ENCODE results near the gene MGAT4A. TPM values are rescaled to one million over a fixed set of nuclear protein-coding genes. Genes with fewer than 3 reads are reported as not detected.
"Not testable (repeated sequence)": the region's sequence is repeated elsewhere in the genome, so short reads cannot be mapped to it uniquely, and the experiment has no call there.

The MGAT4A gene
- total RNA-seq, 4 donors from 2014 or later: 52.8 to 243 (median 175) TPM

DNA sequence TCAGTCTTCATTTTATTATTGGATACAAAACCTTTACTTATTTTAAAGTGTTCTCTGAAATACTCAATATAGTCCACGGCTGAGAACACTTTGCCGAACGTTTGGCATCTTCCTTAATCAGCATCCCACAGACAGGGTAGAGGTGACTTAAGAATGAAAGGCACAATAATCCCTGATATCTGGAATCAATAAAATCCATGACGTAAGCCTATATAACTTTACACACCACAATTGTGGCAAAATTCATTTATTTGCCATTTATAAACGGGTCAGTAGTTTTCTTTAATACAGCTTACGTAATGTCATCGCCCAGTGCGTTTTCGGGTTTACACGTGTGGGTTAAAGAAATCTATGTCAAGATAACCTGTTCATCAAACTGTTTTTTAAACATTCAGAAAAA, 1.3 kb downstream of the MGAT4A start:
- H3K4me1 ChIP-seq: peaks cover 0 to 45% (median 5%) of the 10 kb centered on the region in 4 donors
- H3K9me3 ChIP-seq: no peaks in the 10 kb centered on the region
- H3K36me3 ChIP-seq: peaks cover 0 to 3% (median 0%) of the 10 kb centered on the region in 3 donors
- TF ChIP-seq, protein P1, sequence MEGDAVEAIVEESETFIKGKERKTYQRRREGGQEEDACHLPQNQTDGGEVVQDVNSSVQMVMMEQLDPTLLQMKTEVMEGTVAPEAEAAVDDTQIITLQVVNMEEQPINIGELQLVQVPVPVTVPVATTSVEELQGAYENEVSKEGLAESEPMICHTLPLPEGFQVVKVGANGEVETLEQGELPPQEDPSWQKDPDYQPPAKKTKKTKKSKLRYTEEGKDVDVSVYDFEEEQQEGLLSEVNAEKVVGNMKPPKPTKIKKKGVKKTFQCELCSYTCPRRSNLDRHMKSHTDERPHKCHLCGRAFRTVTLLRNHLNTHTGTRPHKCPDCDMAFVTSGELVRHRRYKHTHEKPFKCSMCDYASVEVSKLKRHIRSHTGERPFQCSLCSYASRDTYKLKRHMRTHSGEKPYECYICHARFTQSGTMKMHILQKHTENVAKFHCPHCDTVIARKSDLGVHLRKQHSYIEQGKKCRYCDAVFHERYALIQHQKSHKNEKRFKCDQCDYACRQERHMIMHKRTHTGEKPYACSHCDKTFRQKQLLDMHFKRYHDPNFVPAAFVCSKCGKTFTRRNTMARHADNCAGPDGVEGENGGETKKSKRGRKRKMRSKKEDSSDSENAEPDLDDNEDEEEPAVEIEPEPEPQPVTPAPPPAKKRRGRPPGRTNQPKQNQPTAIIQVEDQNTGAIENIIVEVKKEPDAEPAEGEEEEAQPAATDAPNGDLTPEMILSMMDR (IDR thresholded peaks at IDR 0.05): no peak
- TF ChIP-seq POLR2A (IDR thresholded peaks at IDR 0.05): peak in 1 of 2 donors; percentile 13
- H3K4me3 ChIP-seq: peak overlapping the region; percentile 84 to 95 (median 90)
- H3K27ac ChIP-seq: peak overlapping the region; percentile 88 to 98 (median 94)
- no peak for DNase-seq
- no peaks in the 10 kb centered on the region for H3K27me3 ChIP-seq

DNA sequence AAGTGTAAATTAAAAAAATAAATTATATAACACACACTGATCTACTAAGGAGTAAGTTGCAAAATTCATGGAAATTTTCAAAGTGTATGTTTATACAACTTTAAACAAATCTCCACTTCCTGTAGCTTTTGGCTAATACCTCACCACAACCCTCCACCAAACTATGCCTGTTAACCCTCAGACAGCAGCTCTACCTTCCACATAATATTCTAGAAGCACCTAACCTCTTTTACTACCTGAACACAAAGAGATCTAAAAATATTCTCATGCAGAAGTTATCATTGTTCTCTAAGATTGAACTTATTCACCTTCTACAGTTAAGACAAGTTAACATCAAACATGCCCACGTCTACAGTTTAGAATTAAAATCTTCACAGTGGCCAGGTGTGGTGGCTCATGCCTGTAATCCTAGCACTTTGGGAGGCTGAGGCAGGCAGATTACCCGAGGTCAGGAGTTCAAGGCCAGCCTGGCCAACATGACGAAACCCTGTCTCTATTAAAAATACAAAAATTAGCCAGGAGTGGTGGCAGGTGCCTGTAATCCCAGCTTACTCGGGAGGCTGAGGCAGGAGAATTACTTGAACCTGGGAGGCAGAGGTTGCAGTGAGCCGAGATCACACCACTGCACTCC, 2.7 kb downstream of the MGAT4A start:
- H3K4me3 ChIP-seq: peak overlapping the region in 3 of 4 donors; percentile 85 to 95 (median 94)

DNA sequence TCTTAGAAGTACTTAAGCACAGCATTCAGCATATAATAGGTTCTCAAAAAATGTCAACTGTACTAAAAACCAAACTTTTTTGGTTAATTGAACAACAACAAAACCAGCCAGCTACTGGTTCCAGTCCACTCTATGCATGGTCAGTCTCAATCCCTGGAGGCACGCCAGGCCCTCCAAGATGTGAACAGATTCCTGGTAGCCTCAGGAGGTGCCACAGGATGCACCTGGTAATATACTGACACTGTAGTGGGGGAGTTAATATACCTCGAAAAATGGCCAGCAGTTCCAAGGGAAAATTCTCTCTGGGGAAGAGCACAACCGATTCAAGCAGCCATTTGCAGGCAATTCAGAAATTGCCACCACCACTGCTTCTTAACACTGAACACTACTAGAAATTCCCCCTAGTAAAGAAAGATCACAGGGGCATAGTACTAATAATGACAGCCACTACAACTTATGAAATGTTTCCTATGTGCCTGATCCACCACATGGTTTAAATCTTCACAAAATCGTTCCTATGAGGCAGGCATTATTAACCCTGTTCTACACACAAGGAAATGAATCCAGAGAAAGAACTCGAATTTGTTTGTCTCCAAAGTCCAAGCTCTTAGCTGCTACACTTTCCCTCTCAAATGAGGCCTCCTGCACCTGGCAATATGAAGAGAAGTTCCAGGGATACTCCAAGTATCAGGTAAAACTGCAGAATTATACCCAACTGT, 3.4 kb downstream of the MGAT4A start:
- DNase-seq: no peak
- H3K27ac ChIP-seq: peak overlapping the region; percentile 65 to 96 (median 86)
- TF ChIP-seq, protein P1 (IDR thresholded peaks at IDR 0.05): no peak
- no peak for TF ChIP-seq POLR2A (IDR thresholded peaks at IDR 0.05)
- peak overlapping the region in 2 of 4 donors; percentile 94 to 95 for H3K4me3 ChIP-seq
- peaks cover 0 to 11% (median 3%) of the 10 kb centered on the region in 3 donors for H3K36me3 ChIP-seq
- H3K4me1 ChIP-seq: peaks cover 0 to 32% (median 5%) of the 10 kb centered on the region in 4 donors
- no peaks in the 10 kb centered on the region for H3K27me3 ChIP-seq
- no peaks in the 10 kb centered on the region for H3K9me3 ChIP-seq

More for the DNA sequence above, 2.7 kb downstream of the MGAT4A start:
- H3K36me3 ChIP-seq, H3K27me3 ChIP-seq, H3K9me3 ChIP-seq, DNase-seq: not testable (repeated sequence)
- Histone ChIP-seq H3K27ac (peak overlapping the region; percentile 65 to 96 (median 86)), H3K4me1 (peaks cover 0 to 33% (median 5%) of the 10 kb centered on the region in 4 donors)

DNA sequence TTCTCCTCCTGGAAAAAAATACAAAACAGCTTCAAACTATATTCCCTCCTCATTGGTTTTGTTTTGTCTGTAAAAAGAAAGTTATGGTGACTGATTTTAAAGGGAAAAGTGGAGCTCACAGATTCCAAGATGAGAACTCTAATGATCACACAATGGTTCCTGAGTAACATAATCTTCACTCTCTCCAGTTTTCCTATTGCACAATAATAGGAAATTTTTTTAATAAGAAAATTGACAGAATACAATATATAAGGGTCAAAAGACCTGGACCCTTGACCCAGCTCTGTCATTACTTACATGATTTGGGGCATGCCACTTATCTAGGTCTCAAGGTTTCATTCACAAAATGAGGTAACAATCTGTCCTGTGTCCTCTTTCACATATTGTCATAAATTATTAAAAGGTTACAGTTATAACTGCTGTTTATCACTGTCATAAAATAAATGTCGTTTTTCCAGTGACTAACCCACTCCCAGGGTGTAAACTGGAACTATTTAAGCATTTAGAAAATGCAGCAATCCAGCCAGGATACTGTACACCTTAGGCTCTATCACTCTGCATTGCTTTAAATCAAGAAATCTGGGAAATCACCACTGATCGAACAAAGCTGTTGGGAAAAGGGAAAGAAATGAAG, 4.1 kb downstream of the MGAT4A start:
- Histone ChIP-seq H3K27me3 (no peaks in the 10 kb centered on the region), H3K4me3 (peak overlapping the region in 2 of 4 donors; percentile 94 to 95), H3K9me3 (no peaks in the 10 kb centered on the region), H3K36me3 (peaks cover 0 to 11% (median 3%) of the 10 kb centered on the region in 3 donors), H3K4me1 (peaks cover 0 to 32% (median 5%) of the 10 kb centered on the region in 4 donors), H3K27ac (peak overlapping the region; percentile 65 to 96 (median 86))
- DNase-seq: no peak
- TF ChIP-seq, protein P1 (IDR thresholded peaks at IDR 0.05): no peak
- TF ChIP-seq POLR2A (IDR thresholded peaks at IDR 0.05): no peak

DNA sequence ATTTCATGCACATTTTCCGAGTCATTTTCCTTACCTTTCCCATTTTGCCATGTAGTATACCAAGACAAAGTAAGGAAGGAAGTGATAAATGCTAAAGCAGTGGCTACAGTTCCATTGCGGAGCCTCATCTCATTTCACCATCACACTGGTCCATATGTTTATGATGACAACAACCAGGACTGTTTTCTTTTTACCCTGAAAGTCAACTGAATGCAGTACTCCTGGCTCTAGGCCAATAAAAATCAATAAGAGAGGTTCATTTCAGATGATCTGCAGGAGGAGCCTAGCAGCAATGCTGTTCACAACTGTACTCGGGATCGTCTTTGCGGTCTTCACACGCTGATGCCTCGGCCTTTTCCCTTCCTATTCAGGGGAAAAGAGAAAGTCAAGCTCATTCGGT, 4.7 kb downstream of the MGAT4A start:
- peak overlapping the region; percentile 8 to 96 (median 71) for H3K27ac ChIP-seq
- H3K4me1 ChIP-seq: peaks cover 0 to 32% (median 5%) of the 10 kb centered on the region in 4 donors
- TF ChIP-seq POLR2A (IDR thresholded peaks at IDR 0.05): no peak
- TF ChIP-seq, protein P1 (IDR thresholded peaks at IDR 0.05): no peak
- H3K9me3 ChIP-seq: no peaks in the 10 kb centered on the region
- H3K36me3 ChIP-seq: peaks cover 0 to 16% (median 3%) of the 10 kb centered on the region in 3 donors
- H3K4me3 ChIP-seq: peak overlapping the region in 2 of 4 donors; percentile 42 to 95
- H3K27me3 ChIP-seq: no peaks in the 10 kb centered on the region
- DNase-seq: no peak
